Measurements from ENCODE around the gene RABAC1.

The RABAC1 gene

GRCh38 chr19:41930322-41930722 is 28.8 kb downstream of the RABAC1 start:
- POLR2A ChIA-PET (ENCODE audit: low non-redundant PET), result no interaction called here
- H3K27ac ChIP-seq, result no peak overlapping the region
- CTCF ChIA-PET, result interaction anchor here (0.6 to 0.8 kb wide), 2 partner anchors 28 to 332 kb away, joined by 3 read pairs; no protein-coding TSS in a partner anchor
- no peak for DNase-seq (ENCODE audit: low spot score)
- no peak for TF ChIP-seq CTCF (conservative IDR thresholded peaks at IDR 0.05; ENCODE audit: low read depth)

- ChIA-PET CTCF (interaction anchor here (0.6 kb wide), 1 partner anchor 333 kb away, joined by 3 read pairs; no protein-coding TSS in a partner anchor), POLR2A (ENCODE audit: low non-redundant PET) (no interaction called here)
- no peak for DNase-seq (ENCODE audit: low spot score)
- no peak for TF ChIP-seq CTCF (conservative IDR thresholded peaks at IDR 0.05; ENCODE audit: low read depth)
- no peak overlapping the region for H3K27ac ChIP-seq
Measured at GRCh38 chr19:41929536-41930071, 29.5 kb downstream of the RABAC1 start.

GRCh38 chr19:41928754-41929535 is 30.2 kb downstream of the RABAC1 start:
- TF ChIP-seq CTCF (conservative IDR thresholded peaks at IDR 0.05; ENCODE audit: low read depth), result no peak
- CTCF ChIA-PET, result interaction anchor here (1.1 kb wide), 1 partner anchor 17 kb away, joined by 6 read pairs; no protein-coding TSS in a partner anchor
- DNase-seq (ENCODE audit: low spot score), result no peak

GRCh38 chr19:41928221-41928683 is 30.9 kb downstream of the RABAC1 start, which contains the start of gene ERFL:
TSS of gene ERFL (minus strand) at chr19:41928449. CDS start at chr19:41912919, 15,530 bp downstream.
- ChIA-PET CTCF (interaction anchor here (1.1 kb wide), 1 partner anchor 17 kb away, joined by 6 read pairs; no protein-coding TSS in a partner anchor), POLR2A (ENCODE audit: low non-redundant PET) (no interaction called here)

More at GRCh38 chr19:41928754-41929535, 30.2 kb downstream of the RABAC1 start:
- POLR2A ChIA-PET (ENCODE audit: low non-redundant PET), result no interaction called here
- no peak overlapping the region for H3K27ac ChIP-seq

GRCh38 chr19:41927497-41928192 is 31.5 kb downstream of the RABAC1 start:
- CTCF ChIA-PET, result interaction anchor here (1.1 kb wide), 1 partner anchor 16 kb away, joined by 6 read pairs; no protein-coding TSS in a partner anchor
- POLR2A ChIA-PET (ENCODE audit: low non-redundant PET), result no interaction called here
- no peak for DNase-seq (ENCODE audit: low spot score)
- no peak overlapping the region for H3K27ac ChIP-seq
- no peak for TF ChIP-seq CTCF (conservative IDR thresholded peaks at IDR 0.05; ENCODE audit: low read depth)

More at GRCh38 chr19:41928221-41928683, 30.9 kb downstream of the RABAC1 start, which contains the start of gene ERFL:
- no peak for DNase-seq (ENCODE audit: low spot score)
- TF ChIP-seq CTCF (conservative IDR thresholded peaks at IDR 0.05; ENCODE audit: low read depth), result no peak
- no peak within 1 kb of the TSS for H3K27ac ChIP-seq

All from RWPE1 (cell line).